G401 (cell line): ENCODE results near the gene UBASH3A. TPM values are rescaled to one million over a fixed set of nuclear protein-coding genes. Genes with fewer than 3 reads are reported as not detected.

Source experiments
- DNase-seq: peaks from one replicate; pipeline ENCODE4 v3.0.0-alpha.2; 2015; ENCODE audit warnings: low spot score
- in situ Hi-C: cut with HindIII; loops from 2 replicates; pipeline ENCODE4 v1.10.0; 2016; ENCODE audit warnings: low sequenced_read_pairs, mixed read lengths
- total RNA-seq: library from RNA; depleted of rRNA; stranded (reverse); fragments of >200 nt; shearing (Covaris generic); gene quantifications from 2 replicates; pipeline ENCODE4 v1.2.3, GENCODE V29; 2014

Gene UBASH3A
- total RNA-seq, 1 experiment from 2014 or later: not detected

GRCh38 chr21:42386034-42386591 lies 17.6 kb upstream of the UBASH3A start:
- in situ Hi-C loops: no loop called here
- DNase-seq: no peak

- in situ Hi-C loops: no loop called here
- DNase-seq: no peak
Measured at GRCh38 chr21:42387164-42387563, 16.5 kb upstream of the UBASH3A start.

GRCh38 chr21:42387843-42388340 lies 15.8 kb upstream of the UBASH3A start:
- in situ Hi-C loops: no loop called here
- DNase-seq: no peak

GRCh38 chr21:42388740-42389448 lies 14.8 kb upstream of the UBASH3A start:
- in situ Hi-C loops: no loop called here
- no peak for DNase-seq

GRCh38 chr21:42389449-42389835 lies 14.3 kb upstream of the UBASH3A start:
- DNase-seq: no peak
- in situ Hi-C loops: no loop called here

- DNase-seq: no peak
- in situ Hi-C loops: no loop called here
Measured at GRCh38 chr21:42390193-42390592, 13.5 kb upstream of the UBASH3A start.

- in situ Hi-C loops: no loop called here
- DNase-seq: no peak
Measured at GRCh38 chr21:42390696-42391095, 13.0 kb upstream of the UBASH3A start.

GRCh38 chr21:42391297-42391696 lies 12.4 kb upstream of the UBASH3A start:
- in situ Hi-C loops: no loop called here
- no peak for DNase-seq

GRCh38 chr21:42392731-42393442 lies 10.8 kb upstream of the UBASH3A start:
- in situ Hi-C loops: no loop called here

GRCh38 chr21:42393443-42393950 lies 10.2 kb upstream of the UBASH3A start:
- in situ Hi-C loops: no loop called here

More at GRCh38 chr21:42392731-42393442, 10.8 kb upstream of the UBASH3A start:
- DNase-seq: no peak

GRCh38 chr21:42395302-42395701 lies 8.4 kb upstream of the UBASH3A start:
- DNase-seq: no peak
- in situ Hi-C loops: no loop called here

More at GRCh38 chr21:42393443-42393950, 10.2 kb upstream of the UBASH3A start:
- no peak for DNase-seq

- DNase-seq: no peak
- in situ Hi-C loops: no loop called here
Measured at GRCh38 chr21:42395905-42396651, 7.6 kb upstream of the UBASH3A start, which contains the start of gene TMPRSS3. Gene TMPRSS3 (minus strand): TSS chr21:42396052. CDS start chr21:42395417, 635 bp downstream.

GRCh38 chr21:42396799-42397745 lies 6.6 kb upstream of the UBASH3A start:
- in situ Hi-C loops: no loop called here
- DNase-seq: no peak

- in situ Hi-C loops: no loop called here
Measured at GRCh38 chr21:42397746-42398394, 5.8 kb upstream of the UBASH3A start.

GRCh38 chr21:42398436-42399028 lies 5.2 kb upstream of the UBASH3A start:
- in situ Hi-C loops: no loop called here
- no peak for DNase-seq

More at GRCh38 chr21:42397746-42398394, 5.8 kb upstream of the UBASH3A start:
- DNase-seq: no peak

- no peak for DNase-seq
- in situ Hi-C loops: loop anchor here (10.0 kb wide), 1 partner anchor 56 kb away; no protein-coding TSS in a partner anchor
Measured at GRCh38 chr21:42400525-42400924, 3.2 kb upstream of the UBASH3A start.

- in situ Hi-C loops: loop anchor here (10.0 kb wide), 1 partner anchor 56 kb away; no protein-coding TSS in a partner anchor
- no peak for DNase-seq
Measured at GRCh38 chr21:42401154-42401553, 2.5 kb upstream of the UBASH3A start.
